HUES6 (cell line): ENCODE results near the gene RNASE7.

Experiments used
- H3K27ac ChIP-seq: 2 replicates; pipeline ENCODE4 v1.7.0; 2013; ENCODE audit warnings: low read depth, mild to moderate bottlenecking, low read length, inconsistent platforms
- H3K27me3 ChIP-seq: 2 replicates; pipeline ENCODE4 v1.6.1; 2013; ENCODE audit warnings: low read length; ENCODE audit not compliant: control insufficient read depth, insufficient read depth
- H3K36me3 ChIP-seq: 2 replicates; pipeline ENCODE4 v1.6.1; 2013; ENCODE audit warnings: low read length; ENCODE audit not compliant: control insufficient read depth, insufficient read depth
- H3K4me1 ChIP-seq: 2 replicates; pipeline ENCODE4 v1.6.1; 2013; ENCODE audit warnings: low read length; ENCODE audit not compliant: control insufficient read depth, insufficient read depth
- H3K4me3 ChIP-seq: 2 replicates; pipeline ENCODE4 v1.5.1; 2013; ENCODE audit warnings: low read depth, low read length
- H3K9ac ChIP-seq: one replicate; pipeline ENCODE4 v1.6.1; 2013; ENCODE audit warnings: mild to moderate bottlenecking, low read length
- H3K9me3 ChIP-seq: 2 replicates; pipeline ENCODE4 v1.6.1; 2013; ENCODE audit warnings: low read depth, low read length; ENCODE audit not compliant: control insufficient read depth, insufficient read depth

The RNASE7 gene

DNA sequence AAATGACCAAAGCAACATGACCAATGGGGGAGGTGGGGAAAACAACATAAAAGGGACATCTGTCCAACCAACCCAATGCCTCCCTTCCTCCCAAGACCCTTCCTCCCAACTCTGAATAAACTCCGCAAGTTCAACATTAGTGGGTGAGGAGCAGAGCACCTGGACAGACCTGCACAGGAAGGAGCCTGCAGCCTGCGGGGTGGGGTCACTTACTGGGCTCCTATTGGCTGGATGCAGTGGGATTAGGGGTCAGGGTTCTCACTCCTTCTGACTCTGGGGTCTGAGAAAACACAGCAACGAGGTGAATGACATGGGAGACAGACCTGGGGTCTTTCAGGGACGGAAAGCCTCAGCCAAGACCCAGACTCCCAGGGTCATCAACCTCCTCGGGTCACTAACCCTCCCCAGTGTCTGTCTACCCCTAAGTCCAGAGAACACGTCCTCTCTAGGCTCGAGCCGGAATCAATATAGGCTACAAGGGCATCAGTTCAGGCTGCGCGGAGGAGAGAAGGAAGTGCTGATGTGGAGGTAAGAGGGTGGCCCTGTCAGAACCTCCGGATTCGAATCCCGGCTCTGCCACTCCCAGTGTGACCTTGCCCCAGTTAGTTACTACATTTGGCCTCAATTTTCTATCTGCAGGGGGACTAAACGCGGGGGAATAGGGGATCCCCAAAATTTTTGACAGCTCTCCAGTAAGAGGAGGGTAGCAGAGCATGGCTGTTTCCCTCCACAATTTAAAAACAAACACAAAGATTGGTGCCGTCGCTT lies 18.2 kb upstream of the RNASE7 start:
- Histone ChIP-seq H3K27ac (no peak overlapping the region; the same call in 1 of the 2 replicates), H3K9ac (peak overlapping the region; percentile 85), H3K4me1 (peaks cover 35% of the 10 kb centered on the region), H3K4me3 (peak overlapping the region; percentile 93), H3K36me3 (no peaks in the 10 kb centered on the region; the same call in 1 of the 2 replicates), H3K9me3 (no peaks in the 10 kb centered on the region), H3K27me3 (peaks cover 32% of the 10 kb centered on the region)

DNA sequence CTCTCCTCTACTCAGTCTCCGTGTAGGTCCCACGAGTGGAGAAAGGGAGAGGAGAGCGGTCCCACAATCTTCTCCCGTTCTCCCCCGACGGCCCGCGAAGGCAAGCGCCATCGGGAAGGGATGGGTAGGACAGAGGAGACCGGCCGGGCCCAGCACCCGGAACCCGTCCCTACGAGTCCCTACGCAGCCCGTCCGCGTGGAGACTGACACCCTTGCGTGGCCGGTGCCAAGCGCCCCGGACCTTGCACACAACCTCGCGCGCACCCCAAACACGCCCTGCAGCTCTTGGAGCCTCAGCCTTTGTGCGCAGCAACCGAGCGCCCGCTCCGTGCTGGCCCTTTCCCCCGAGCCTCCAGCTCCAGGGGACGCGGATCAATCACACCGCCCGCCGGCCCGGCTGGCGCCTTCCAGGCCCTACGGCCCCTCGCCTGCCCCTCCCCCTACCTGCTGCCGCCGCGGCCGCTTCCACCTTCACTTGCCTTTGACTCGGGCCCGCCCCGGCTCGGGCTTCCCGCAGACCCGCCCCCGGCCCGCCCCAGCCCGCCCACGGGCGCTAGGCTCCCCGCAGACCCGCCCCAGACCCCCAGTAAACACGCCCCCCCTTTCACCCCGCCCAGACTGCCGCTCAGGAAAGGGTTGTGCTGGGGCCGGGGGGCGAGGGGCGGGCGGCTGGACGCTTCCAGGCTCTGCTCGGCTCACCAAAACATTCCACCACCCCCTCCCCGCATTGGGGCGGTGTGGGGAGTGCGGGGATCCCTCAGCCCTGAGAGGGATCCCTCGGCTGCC lies 17.4 kb upstream of the RNASE7 start, which contains the start of gene NDRG2:
NDRG2 (minus strand) TSS at position 477 of the 786 bp plus-strand sequence. CDS start 1,746 bp downstream, outside the sequence.
- Histone ChIP-seq H3K27me3 (peaks cover 32% of the 10 kb centered on the region), H3K27ac (peak within 1 kb of the TSS; percentile 60; the same call in 1 of the 2 replicates), H3K4me3 (peak within 1 kb of the TSS; percentile 93), H3K4me1 (peaks cover 35% of the 10 kb centered on the region), H3K9ac (peak within 1 kb of the TSS; percentile 85), H3K9me3 (no peaks in the 10 kb centered on the region), H3K36me3 (no peaks in the 10 kb centered on the region; the same call in 1 of the 2 replicates)

DNA sequence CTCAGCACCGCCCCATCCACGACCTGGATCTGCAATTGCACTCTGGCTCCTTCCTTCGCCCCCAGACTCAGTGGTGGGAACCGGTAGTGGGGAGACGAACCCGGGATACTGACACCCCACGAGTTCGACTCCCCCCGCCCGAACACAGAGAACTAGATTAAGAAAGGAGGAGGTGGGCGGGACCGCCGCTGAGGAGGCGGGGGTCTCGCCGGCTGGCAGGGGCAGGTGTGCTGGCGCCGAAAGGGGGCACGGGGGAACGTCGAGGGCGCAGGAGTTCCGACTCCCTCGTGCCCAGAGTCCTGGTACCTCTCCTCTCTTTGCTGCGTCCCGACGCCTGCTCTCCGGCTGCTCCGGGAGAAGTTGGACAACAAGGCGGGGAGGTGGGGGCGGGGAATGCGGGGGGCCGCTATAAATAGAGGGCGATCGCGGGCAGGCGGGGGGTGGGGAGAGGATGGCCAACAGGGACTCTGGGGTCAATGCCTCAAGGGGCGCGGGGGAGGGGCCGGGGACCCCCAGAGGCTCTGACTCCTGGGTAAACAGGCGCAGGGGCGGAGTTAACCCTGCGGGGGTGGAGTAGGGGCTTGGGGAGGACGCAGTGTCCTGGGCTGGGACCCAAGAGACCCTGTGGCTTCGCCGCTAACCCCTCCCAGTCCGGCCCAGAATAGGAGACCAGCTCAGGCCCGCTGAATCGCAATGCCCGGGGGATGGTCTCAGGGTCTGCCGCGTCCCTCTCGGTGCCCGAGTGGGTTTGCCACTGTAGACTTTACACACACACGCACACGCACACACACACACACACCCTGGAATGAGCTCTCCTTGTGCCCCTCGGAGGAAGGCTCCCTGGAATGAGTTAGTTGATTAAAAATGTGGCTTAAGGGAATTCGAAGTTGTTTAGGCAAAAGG lies 16.5 kb upstream of the RNASE7 start:
- peak overlapping the region; percentile 78 for H3K9ac ChIP-seq
- no peaks in the 10 kb centered on the region for H3K9me3 ChIP-seq
- peaks cover 32% of the 10 kb centered on the region for H3K27me3 ChIP-seq
- peak overlapping the region; percentile 89 for H3K4me3 ChIP-seq
- no peaks in the 10 kb centered on the region; the same call in 1 of the 2 replicates for H3K36me3 ChIP-seq
- peak overlapping the region; percentile 60; the same call in 1 of the 2 replicates for H3K27ac ChIP-seq
- H3K4me1 ChIP-seq: peaks cover 35% of the 10 kb centered on the region

DNA sequence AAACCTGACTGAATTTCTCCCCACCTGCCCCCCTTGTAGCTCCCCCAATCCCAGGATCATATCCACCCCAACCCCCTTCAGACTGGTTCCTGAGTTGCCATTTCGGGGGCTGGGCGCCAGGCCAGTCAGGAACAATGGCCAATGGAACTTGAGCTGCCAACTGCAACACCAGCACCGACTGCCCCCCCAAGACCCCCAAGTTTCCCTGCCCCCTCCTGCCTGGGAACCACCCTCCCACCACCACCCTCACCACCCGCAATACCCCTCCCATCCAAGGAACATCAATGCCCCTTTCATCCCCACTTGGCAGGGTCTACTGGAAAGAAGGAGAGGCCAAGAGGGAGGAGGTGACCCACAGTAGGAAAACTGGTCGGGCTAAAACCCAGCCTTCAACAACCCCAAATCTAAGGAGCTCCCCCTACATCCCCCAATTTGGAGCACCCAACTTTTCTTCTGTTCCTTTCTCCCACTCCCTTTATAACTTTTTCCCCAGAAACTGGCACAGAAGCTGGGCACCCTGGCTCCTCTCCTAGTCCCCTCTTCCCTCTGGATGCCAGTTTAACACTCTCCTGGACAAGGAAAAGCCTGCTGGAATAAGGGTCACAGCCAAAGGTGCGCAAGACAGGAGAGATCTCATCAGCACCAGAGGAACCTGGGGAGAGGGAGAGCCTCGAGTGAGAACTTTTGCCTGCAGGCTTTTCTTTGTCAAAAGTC lies 15.7 kb upstream of the RNASE7 start:
- H3K4me3 ChIP-seq: peak overlapping the region; percentile 54
- no peaks in the 10 kb centered on the region; the same call in 1 of the 2 replicates for H3K36me3 ChIP-seq
- H3K27ac ChIP-seq: no peak overlapping the region
- peaks cover 32% of the 10 kb centered on the region for H3K27me3 ChIP-seq
- H3K9me3 ChIP-seq: no peaks in the 10 kb centered on the region
- H3K4me1 ChIP-seq: peaks cover 35% of the 10 kb centered on the region
- H3K9ac ChIP-seq: peak overlapping the region; percentile 11

DNA sequence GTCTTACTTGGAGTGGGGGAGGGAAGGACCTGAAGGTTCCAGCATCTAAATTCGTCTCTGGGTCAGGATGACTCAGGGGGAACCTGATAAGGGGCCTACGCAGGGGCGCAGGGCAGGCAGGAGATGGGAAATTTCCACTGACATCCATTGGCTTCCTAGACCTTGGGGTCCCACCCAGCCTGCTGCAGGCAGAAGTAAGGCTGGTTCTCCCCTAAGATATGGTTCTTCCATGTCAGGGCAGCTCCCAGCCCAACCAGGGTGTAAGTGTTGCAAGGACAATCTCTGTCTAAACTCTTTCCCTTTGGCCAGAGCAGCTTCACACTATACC lies 15.2 kb upstream of the RNASE7 start:
- H3K9me3 ChIP-seq: no peaks in the 10 kb centered on the region
- peaks cover 35% of the 10 kb centered on the region for H3K4me1 ChIP-seq
- no peak overlapping the region for H3K27ac ChIP-seq
- 0 out of 2 replicates have a peak overlapping the region, but pooled peaks have one; percentile 19 for H3K4me3 ChIP-seq
- peaks cover 28% of the 10 kb centered on the region for H3K27me3 ChIP-seq
- H3K9ac ChIP-seq: no peak overlapping the region
- no peaks in the 10 kb centered on the region for H3K36me3 ChIP-seq

DNA sequence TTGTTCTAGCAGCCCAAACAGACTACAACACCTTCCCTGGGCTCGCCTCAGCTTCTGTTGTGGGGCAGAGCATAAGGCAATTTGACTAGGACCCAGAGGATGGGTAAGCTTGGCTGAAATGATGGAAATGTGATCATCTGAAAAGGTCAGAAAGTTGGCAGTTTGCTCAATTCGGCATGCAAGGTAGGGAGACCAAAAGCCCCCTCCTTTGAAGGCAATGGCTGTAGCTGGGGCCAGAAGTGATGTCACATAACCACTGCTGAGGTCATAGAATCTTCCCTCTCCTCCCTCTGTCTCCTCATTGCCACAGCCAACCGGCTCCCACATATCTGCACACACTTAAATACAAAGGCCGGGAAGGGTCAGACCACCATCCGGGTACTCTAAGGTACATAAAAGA lies 12.2 kb upstream of the RNASE7 start, which contains the start of gene TPPP2:
TPPP2 (plus strand) TSS at position 301 of the 400 bp plus-strand sequence. CDS start 365 bp downstream, outside the sequence.
- Histone ChIP-seq H3K9me3 (no peaks in the 10 kb centered on the region), H3K27ac (no peak within 1 kb of the TSS), H3K27me3 (peaks cover 3% of the 10 kb centered on the region; the same call in 1 of the 2 replicates), H3K36me3 (no peaks in the 10 kb centered on the region), H3K4me3 (no peak within 1 kb of the TSS), H3K4me1 (peaks cover 16% of the 10 kb centered on the region), H3K9ac (no peak within 1 kb of the TSS)

DNA sequence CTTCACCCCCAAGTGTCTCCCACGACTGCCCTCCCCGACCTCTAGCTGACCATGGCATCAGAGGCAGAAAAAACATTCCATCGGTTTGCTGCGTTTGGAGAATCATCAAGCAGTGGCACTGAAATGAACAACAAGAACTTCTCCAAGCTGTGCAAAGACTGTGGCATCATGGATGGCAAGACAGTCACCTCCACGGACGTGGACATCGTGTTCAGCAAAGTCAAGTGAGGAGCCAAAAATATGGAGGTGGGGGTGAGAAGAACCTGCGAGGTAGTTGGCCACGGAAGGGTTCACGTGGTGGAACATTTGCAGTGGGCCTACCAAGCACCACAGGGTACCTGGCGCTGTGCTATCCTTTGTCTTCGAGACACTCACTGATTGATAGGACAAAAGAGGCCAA lies 11.6 kb upstream of the RNASE7 start:
- H3K9ac ChIP-seq: no peak overlapping the region
- H3K36me3 ChIP-seq: no peaks in the 10 kb centered on the region
- no peaks in the 10 kb centered on the region for H3K9me3 ChIP-seq
- peaks cover 3% of the 10 kb centered on the region; the same call in 1 of the 2 replicates for H3K27me3 ChIP-seq
- H3K4me1 ChIP-seq: peaks cover 16% of the 10 kb centered on the region
- no peak overlapping the region for H3K27ac ChIP-seq
- H3K4me3 ChIP-seq: no peak overlapping the region

DNA sequence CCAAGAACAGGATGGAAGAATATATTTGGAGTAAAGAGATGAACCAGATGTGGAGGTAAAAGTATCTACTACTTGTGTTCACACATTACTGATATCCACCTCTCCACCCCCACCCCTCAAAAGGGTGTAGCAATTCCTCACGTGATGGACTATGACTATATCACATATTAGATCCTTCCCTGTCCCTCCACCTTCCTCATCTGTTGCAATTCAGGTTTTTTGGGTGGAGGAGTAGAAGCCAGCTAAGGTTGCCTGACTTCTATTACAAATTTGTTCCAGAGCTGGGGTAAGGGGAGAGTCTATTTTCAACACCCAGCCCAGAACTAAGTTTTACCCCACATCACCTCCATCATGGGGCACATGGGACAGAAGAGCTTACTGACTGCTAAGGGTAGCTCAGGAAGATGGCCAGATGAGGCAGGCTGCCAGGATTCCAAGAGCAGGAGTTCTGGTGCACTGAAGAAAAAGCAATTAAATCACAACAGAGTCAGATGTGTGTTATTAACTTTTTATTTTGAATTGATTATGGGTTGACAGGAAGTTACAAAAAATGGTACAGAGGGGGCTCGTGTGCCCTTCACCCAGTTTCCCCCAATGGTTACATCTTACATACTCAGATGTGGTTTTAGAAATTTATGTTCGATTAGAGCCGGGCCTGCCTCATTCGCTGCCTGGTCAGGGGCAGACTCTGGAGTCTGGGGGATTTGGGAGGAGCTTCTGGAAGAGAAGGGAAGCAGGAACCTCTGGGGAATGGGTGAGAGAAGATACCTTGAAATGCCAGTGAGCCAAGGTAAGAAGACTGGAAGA lies 9.6 kb upstream of the RNASE7 start:
- no peak overlapping the region for H3K9ac ChIP-seq
- H3K9me3 ChIP-seq: no peaks in the 10 kb centered on the region
- H3K36me3 ChIP-seq: no peaks in the 10 kb centered on the region
- H3K4me1 ChIP-seq: no peaks in the 10 kb centered on the region
- H3K4me3 ChIP-seq: no peak overlapping the region
- H3K27ac ChIP-seq: no peak overlapping the region
- peaks cover 5% of the 10 kb centered on the region; the same call in 1 of the 2 replicates for H3K27me3 ChIP-seq

DNA sequence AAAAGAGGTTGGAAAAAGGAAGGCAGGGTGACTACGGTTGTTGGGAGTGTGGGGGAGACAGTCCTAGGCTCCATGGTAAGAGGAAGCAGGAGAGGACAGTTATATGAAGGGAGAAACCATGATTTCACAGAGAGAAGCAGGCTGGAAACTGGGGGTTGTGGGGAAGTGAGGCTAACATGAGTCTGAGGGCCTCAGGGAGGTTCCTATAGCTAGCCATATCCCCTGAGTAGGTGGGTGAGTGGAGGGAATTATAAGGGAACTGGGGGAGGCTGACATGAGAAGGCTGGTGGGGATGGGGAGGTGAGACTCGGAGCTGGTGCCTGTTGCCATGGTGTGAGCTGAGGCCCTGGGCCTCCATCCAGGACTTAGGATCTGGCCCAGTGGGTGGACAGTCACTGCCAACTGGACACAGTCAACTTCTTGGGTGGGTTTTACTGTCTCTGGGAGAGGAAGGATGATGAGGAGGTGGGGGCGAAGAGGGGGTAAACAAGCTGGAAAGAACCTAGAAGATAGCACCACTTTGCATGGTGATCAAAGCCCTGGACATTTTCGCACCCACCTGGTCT lies 8.9 kb upstream of the RNASE7 start:
- peaks cover 5% of the 10 kb centered on the region; the same call in 1 of the 2 replicates for H3K27me3 ChIP-seq
- H3K9me3 ChIP-seq: no peaks in the 10 kb centered on the region
- H3K4me1 ChIP-seq: no peaks in the 10 kb centered on the region
- H3K27ac ChIP-seq: no peak overlapping the region
- H3K36me3 ChIP-seq: no peaks in the 10 kb centered on the region
- no peak overlapping the region for H3K4me3 ChIP-seq
- no peak overlapping the region for H3K9ac ChIP-seq
